ENCODE measurements around the gene CBLL1. TPM values are rescaled to one million over a fixed set of nuclear protein-coding genes. Genes with fewer than 3 reads are reported as not detected.

CBLL1 gene
- total and polyA plus RNA-seq, 2 of the 4 experiments (the other 2 are of a cell fraction) = 15.6 to 19.0 TPM

DNA sequence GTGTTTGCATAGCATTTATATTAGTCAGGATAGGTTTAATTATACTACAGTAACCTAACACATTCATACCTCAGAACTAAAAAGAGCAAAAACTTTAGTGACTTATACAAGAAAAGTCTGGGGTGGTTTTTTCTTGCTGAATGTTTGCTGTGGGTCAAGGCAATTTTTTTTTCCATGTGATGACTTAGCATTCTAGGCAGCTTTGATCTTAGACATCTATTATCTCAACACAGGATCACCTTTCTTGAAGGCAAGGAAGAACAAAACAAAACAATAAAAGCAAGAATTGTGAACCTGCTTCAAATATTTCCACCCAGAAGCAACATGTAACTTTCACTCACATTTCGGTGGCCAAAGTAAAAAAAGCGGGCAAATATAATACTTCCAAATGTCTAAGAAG, 20.7 kb upstream of the CBLL1 start:
- Histone ChIP-seq H4K91ac (ENCODE audit: insufficient read depth, low read depth, low read length) (no peak overlapping the region), H2AK9ac (replicated peaks; ENCODE audit: low read depth, low read length, poor library complexity) (no peak overlapping the region), H4K20me1 (ENCODE audit: insufficient read depth, low read length) (no peaks in the 10 kb centered on the region), H3K4me3 (ENCODE audit: insufficient read depth, low read depth, low read length) (no peak overlapping the region), H2BK20ac (ENCODE audit: low read depth, low read length) (no peak overlapping the region), H3K14ac (replicated peaks; ENCODE audit: low read depth, low read length) (no peak overlapping the region), H2BK15ac (ENCODE audit: low read depth, low read length) (no peak overlapping the region), H3K4me2 (ENCODE audit: low read depth, low read length) (no peak overlapping the region), H4K5ac (ENCODE audit: low read depth, low read length) (no peak overlapping the region), H3K4me1 (ENCODE audit: control insufficient read depth, insufficient read depth, low read length) (peaks cover 3% of the 10 kb centered on the region; the same call in 1 of the 2 replicates), H2AK5ac (ENCODE audit: low read depth, low read length) (no peak overlapping the region), H3K9me3 (ENCODE audit: control insufficient read depth, insufficient read depth, low read length) (no peaks in the 10 kb centered on the region), H3K36me3 (ENCODE audit: control insufficient read depth, insufficient read depth, low read length) (no peaks in the 10 kb centered on the region), H2BK120ac (ENCODE audit: low read depth, low read length) (no peak overlapping the region), H3K27ac (ENCODE audit: insufficient read depth, low read length) (no peak overlapping the region), H4K8ac (ENCODE audit: low read depth in 2 of 2, low read length in 2 of 2) (no peak overlapping the region), H3K18ac (ENCODE audit: low read depth, low read length) (peak overlapping the region; percentile 39; the same call in 1 of the 2 replicates), H3K4ac (ENCODE audit: low read depth, low read length) (no peak overlapping the region), H3K9me1 (ENCODE audit: insufficient read depth, low read length) (no peaks in the 10 kb centered on the region), H3K27me3 (ENCODE audit: control insufficient read depth, insufficient read depth, low read length) (peaks cover 4% of the 10 kb centered on the region), H2AFZ (replicated peaks; ENCODE audit: low read length, poor library complexity) (no peak overlapping the region), H3K79me1 (ENCODE audit: low read depth in 1 of 2, low read length in 2 of 2) (no peaks in the 10 kb centered on the region), H3K9ac (ENCODE audit: low read depth, low read length) (no peak overlapping the region), H2BK5ac (ENCODE audit: low read depth, low read length, poor library complexity, severe bottlenecking) (no peak overlapping the region), H3K56ac (ENCODE audit: extremely low read depth, insufficient read depth, low read length) (no peak overlapping the region), H3K23ac (ENCODE audit: low read depth, low read length) (no peak overlapping the region)
- DNase-seq (no peak), ATAC-seq (ENCODE audit: low read depth) (no peak)
- ChIA-PET CTCF (interaction anchor here (0.6 to 0.8 kb wide), 2 partner anchors 16 to 259 kb away, joined by 3 read pairs; no protein-coding TSS in a partner anchor), POLR2A (ENCODE audit: unreplicated experiment) (no interaction called here)
- dilution Hi-C loops (cut with HindIII; ENCODE audit: low sequenced_read_pairs, unreplicated experiment) (loop anchor here (25.0 kb wide), 1 partner anchor 261 kb away; the partner anchor contains the start of gene GPR22), intact Hi-C loops (cut with micrococcal nuclease) (no loop called here), in situ Hi-C loops (cut with MboI; ENCODE audit: low sequenced_read_pairs) (loop anchor here (5.0 to 10.0 kb wide), 2 partner anchors 256 to 528 kb away; no protein-coding TSS in a partner anchor)
- no TSS peak for BruUV-seq (replicated peaks)
- TF ChIP-seq, protein P1, sequence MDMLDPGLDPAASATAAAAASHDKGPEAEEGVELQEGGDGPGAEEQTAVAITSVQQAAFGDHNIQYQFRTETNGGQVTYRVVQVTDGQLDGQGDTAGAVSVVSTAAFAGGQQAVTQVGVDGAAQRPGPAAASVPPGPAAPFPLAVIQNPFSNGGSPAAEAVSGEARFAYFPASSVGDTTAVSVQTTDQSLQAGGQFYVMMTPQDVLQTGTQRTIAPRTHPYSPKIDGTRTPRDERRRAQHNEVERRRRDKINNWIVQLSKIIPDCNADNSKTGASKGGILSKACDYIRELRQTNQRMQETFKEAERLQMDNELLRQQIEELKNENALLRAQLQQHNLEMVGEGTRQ (IDR thresholded peaks at IDR 0.05; ENCODE audit: low read depth, low read length) = no peak
- TF ChIP-seq CHD1 (IDR thresholded peaks at IDR 0.05; ENCODE audit: low read depth, low read length) = no peak
- TF ChIP-seq POLR2A (IDR thresholded peaks at IDR 0.05; ENCODE audit: low read depth, low read length) = no peak
- TF ChIP-seq MAZ (IDR thresholded peaks at IDR 0.05; ENCODE audit: borderline replicate concordance, low read depth, low read length) = no peak
- no CpG with 5 or more reads among the region's 2 CpGs for WGBS, 2 experiments (ENCODE audit: extremely low coverage in 2 of 2, insufficient read length in 1 of 2)

Data from IMR-90 (cell line).